ENCODE measurements around the gene PRR20G. TPM values are rescaled to one million over a fixed set of nuclear protein-coding genes. Genes with fewer than 3 reads are reported as not detected.

Gene PRR20G
- total and polyA plus RNA-seq, 2 of the 4 experiments (the other 2 are of a cell fraction) = not detected

- no TSS peak for BruUV-seq (replicated peaks)
- ATAC-seq (ENCODE audit: low read depth) = no peak
- no peak overlapping the region for H3K56ac ChIP-seq (ENCODE audit: extremely low read depth, insufficient read depth, low read length)
Measured at GRCh38 chr3:127260416-127260815, 27.4 kb downstream of the PRR20G start.

More at GRCh38 chr3:127260416-127260815, 27.4 kb downstream of the PRR20G start:
- Histone ChIP-seq H3K27me3 (ENCODE audit: control insufficient read depth, insufficient read depth, low read length) (peaks cover 13% of the 10 kb centered on the region), H3K23ac (ENCODE audit: low read depth, low read length) (no peak overlapping the region), H2BK20ac (ENCODE audit: low read depth, low read length) (no peak overlapping the region), H4K5ac (ENCODE audit: low read depth, low read length) (no peak overlapping the region), H4K91ac (ENCODE audit: insufficient read depth, low read depth, low read length) (no peak overlapping the region), H3K9ac (ENCODE audit: low read depth, low read length) (no peak overlapping the region), H3K4me2 (ENCODE audit: low read depth, low read length) (no peak overlapping the region), H3K36me3 (ENCODE audit: control insufficient read depth, insufficient read depth, low read length) (no peaks in the 10 kb centered on the region), H3K27ac (ENCODE audit: insufficient read depth, low read length) (no peak overlapping the region), H4K8ac (ENCODE audit: low read depth in 2 of 2, low read length in 2 of 2) (no peak overlapping the region), H2AK5ac (ENCODE audit: low read depth, low read length) (no peak overlapping the region), H3K79me1 (ENCODE audit: low read depth in 1 of 2, low read length in 2 of 2) (no peaks in the 10 kb centered on the region), H4K20me1 (ENCODE audit: insufficient read depth, low read length) (no peaks in the 10 kb centered on the region), H2BK120ac (ENCODE audit: low read depth, low read length) (no peak overlapping the region), H3K9me3 (ENCODE audit: control insufficient read depth, insufficient read depth, low read length) (no peaks in the 10 kb centered on the region), H3K9me1 (ENCODE audit: insufficient read depth, low read length) (no peaks in the 10 kb centered on the region), H3K14ac (replicated peaks; ENCODE audit: low read depth, low read length) (no peak overlapping the region), H2BK5ac (ENCODE audit: low read depth, low read length, poor library complexity, severe bottlenecking) (no peak overlapping the region), H3K4ac (ENCODE audit: low read depth, low read length) (no peak overlapping the region), H2AK9ac (replicated peaks; ENCODE audit: low read depth, low read length, poor library complexity) (no peak overlapping the region), H2BK15ac (ENCODE audit: low read depth, low read length) (no peak overlapping the region), H2AFZ (replicated peaks; ENCODE audit: low read length, poor library complexity) (no peak overlapping the region), H3K18ac (ENCODE audit: low read depth, low read length) (no peak overlapping the region), H3K4me1 (ENCODE audit: control insufficient read depth, insufficient read depth, low read length) (no peaks in the 10 kb centered on the region), H3K4me3 (ENCODE audit: insufficient read depth, low read depth, low read length) (no peak overlapping the region)
- no peak for DNase-seq
- TF ChIP-seq BHLHE40 (IDR thresholded peaks at IDR 0.05; ENCODE audit: low read depth, low read length) (no peak), RAD21 (IDR thresholded peaks at IDR 0.05; ENCODE audit: low read length) (no peak), RFX5 (IDR thresholded peaks at IDR 0.05; ENCODE audit: low read depth, low read length) (no peak), MXI1 (IDR thresholded peaks at IDR 0.05; ENCODE audit: borderline replicate concordance, low read depth, low read length) (no peak), ELK1 (IDR thresholded peaks at IDR 0.05; ENCODE audit: borderline replicate concordance, low read depth, low read length) (no peak), SMC3 (IDR thresholded peaks at IDR 0.05; ENCODE audit: low read depth, low read length) (no peak), MAFK (IDR thresholded peaks at IDR 0.05; ENCODE audit: low read depth, low read length) (no peak), MAZ (IDR thresholded peaks at IDR 0.05; ENCODE audit: borderline replicate concordance, low read depth, low read length) (no peak), NFE2L2 (IDR thresholded peaks at IDR 0.05; ENCODE audit: low read depth, low read length) (no peak), CEBPB (IDR thresholded peaks at IDR 0.05; ENCODE audit: low read depth, low read length) (no peak), CHD1 (IDR thresholded peaks at IDR 0.05; ENCODE audit: low read depth, low read length) (no peak), POLR2A (IDR thresholded peaks at IDR 0.05; ENCODE audit: low read depth, low read length) (no peak), RCOR1 (IDR thresholded peaks at IDR 0.05; ENCODE audit: insufficient replicate concordance, low read length) (no peak)
- intact Hi-C loops (cut with micrococcal nuclease) = no loop called here
- in situ Hi-C loops (cut with MboI; ENCODE audit: low sequenced_read_pairs) = no loop called here
- dilution Hi-C loops (cut with HindIII; ENCODE audit: low sequenced_read_pairs, unreplicated experiment) = no loop called here
- ChIA-PET CTCF (no interaction called here), POLR2A (ENCODE audit: unreplicated experiment) (no interaction called here)
- WGBS, 2 experiments (ENCODE audit: extremely low coverage in 2 of 2, insufficient read length in 1 of 2) = no CpG with 5 or more reads among the region's 7 CpGs

Measured in IMR-90 (cell line).